Nephron (organoid): ENCODE results near the gene WDFY1.

Experiments used
- H3K27ac Mint-ChIP-seq, 3 experiments: 2 replicates each; pipeline ENCODE4 v1.8.0; 2020; ENCODE audit warnings: mixed read lengths in 3 of 3, mild to moderate bottlenecking in 2 of 3, moderate library complexity in 1 of 3
- H3K27me3 Mint-ChIP-seq: 2 replicates; pipeline ENCODE4 v1.8.0; 2021; ENCODE audit warnings: low read depth, mild to moderate bottlenecking, moderate library complexity, mixed read lengths
- H3K36me3 Mint-ChIP-seq: 2 replicates; pipeline ENCODE4 v1.8.0; 2020; ENCODE audit warnings: low read depth, mixed read lengths
- H3K4me1 Mint-ChIP-seq: 2 replicates; pipeline ENCODE4 v1.8.0; 2020; ENCODE audit warnings: mixed read lengths
- H3K4me3 Mint-ChIP-seq, 3 experiments: 2 replicates each; pipeline ENCODE4 v1.8.0; 2020; ENCODE audit warnings: mild to moderate bottlenecking in 3 of 3, mixed read lengths in 3 of 3, moderate library complexity in 2 of 3
- H3K9me3 Mint-ChIP-seq: 2 replicates; pipeline ENCODE4 v1.8.0; 2020; ENCODE audit warnings: mixed read lengths
- TF ChIP-seq, protein P1 (sequence below), 3 experiments: fragments of 200-600 bp; sonication (generic); IDR thresholded peaks; one replicate each; pipeline ENCODE4 v1.5.0; 2021; ENCODE audit warnings: antibody characterized with exemption in 3 of 3; ENCODE audit not compliant: unreplicated experiment in 3 of 3

Gene WDFY1, protein sequence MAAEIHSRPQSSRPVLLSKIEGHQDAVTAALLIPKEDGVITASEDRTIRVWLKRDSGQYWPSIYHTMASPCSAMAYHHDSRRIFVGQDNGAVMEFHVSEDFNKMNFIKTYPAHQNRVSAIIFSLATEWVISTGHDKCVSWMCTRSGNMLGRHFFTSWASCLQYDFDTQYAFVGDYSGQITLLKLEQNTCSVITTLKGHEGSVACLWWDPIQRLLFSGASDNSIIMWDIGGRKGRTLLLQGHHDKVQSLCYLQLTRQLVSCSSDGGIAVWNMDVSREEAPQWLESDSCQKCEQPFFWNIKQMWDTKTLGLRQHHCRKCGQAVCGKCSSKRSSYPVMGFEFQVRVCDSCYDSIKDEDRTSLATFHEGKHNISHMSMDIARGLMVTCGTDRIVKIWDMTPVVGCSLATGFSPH

DNA sequence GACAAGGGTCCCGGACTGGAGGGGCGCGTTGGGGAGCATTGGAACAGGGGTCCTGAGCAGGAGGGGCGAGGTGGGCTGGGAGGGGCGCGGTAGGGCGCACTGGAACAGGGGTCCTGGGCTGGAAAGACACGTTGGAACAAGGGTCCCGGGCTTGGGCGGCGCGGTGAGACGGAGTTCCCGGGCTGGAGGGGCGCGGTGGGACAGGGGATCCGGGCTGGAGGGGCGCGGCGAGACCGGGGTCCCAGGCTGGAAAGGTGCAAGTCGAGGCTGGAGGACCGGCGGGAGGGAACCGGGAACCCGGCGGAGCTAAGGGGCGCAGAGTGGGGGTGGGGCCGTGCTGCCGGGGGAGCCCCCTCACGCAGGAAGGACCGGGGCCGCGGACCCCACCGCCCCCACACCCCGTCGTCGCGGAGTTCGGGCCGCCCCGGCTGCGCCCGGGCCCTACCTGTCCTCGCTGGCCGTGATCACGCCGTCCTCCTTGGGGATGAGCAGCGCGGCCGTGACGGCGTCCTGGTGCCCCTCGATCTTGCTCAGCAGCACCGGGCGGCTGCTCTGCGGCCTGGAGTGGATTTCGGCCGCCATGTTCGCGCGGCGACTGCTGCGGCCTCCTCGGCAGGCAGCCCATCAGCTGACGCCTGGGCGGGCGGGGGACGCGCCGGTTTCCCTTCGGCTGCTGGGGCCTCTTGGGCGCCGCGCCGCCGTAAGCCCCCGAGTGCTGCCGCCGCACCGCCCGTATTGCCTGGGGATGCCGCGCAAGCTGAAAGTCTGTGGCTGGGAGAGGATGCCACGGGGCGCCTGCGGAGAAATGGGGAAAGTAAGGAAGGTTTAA lies at the start of gene WDFY1:
WDFY1 (minus strand) TSS at position 633 of the 829 bp plus-strand sequence; CDS start at position 582, 51 bp downstream.
- TF ChIP-seq, protein P1, sequence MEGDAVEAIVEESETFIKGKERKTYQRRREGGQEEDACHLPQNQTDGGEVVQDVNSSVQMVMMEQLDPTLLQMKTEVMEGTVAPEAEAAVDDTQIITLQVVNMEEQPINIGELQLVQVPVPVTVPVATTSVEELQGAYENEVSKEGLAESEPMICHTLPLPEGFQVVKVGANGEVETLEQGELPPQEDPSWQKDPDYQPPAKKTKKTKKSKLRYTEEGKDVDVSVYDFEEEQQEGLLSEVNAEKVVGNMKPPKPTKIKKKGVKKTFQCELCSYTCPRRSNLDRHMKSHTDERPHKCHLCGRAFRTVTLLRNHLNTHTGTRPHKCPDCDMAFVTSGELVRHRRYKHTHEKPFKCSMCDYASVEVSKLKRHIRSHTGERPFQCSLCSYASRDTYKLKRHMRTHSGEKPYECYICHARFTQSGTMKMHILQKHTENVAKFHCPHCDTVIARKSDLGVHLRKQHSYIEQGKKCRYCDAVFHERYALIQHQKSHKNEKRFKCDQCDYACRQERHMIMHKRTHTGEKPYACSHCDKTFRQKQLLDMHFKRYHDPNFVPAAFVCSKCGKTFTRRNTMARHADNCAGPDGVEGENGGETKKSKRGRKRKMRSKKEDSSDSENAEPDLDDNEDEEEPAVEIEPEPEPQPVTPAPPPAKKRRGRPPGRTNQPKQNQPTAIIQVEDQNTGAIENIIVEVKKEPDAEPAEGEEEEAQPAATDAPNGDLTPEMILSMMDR (IDR thresholded peaks at IDR 0.05; ENCODE audit: unreplicated experiment in 3 of 3) = no peak
- Mint-ChIP-seq H3K4me1 (peaks cover 39% of the 10 kb centered on the region), H3K9me3 (no peaks in the 10 kb centered on the region), H3K36me3 (peaks cover 9% of the 10 kb centered on the region), H3K27me3 (no peaks in the 10 kb centered on the region), H3K4me3 (peak within 1 kb of the TSS; percentile 96 to 98 (median 97)), H3K27ac (peak within 1 kb of the TSS; percentile 94 to 96 (median 96))

DNA sequence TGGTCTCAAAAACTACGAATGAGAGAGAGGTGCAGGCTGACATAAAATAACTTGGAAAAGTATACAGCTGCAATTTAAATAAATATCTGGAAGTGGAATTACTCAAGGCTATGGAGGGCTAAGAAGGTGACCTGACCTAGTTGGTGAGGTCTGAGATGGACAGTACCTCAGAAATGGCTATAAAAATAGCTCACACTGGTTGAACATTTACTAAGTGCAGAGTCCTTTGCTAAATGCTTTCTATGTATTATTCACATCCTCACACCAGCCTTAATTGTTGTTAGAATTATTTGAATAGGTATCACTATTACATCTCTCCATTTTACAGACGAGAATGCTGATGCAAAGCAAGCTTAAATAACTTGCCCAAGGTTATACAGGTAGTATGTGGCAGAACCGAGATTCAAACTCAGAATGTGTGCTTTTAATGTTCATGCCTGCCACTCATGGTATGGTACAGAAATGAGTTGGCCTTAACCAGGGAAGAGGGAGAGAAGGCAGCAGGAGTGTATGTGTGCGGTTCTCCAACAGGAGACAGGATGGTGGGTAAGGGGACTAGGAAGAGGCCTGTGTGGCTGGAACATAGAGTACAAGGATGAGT lies 49.5 kb upstream of the WDFY1 start:
- Mint-ChIP-seq H3K4me3 (no peak overlapping the region), H3K4me1 (peaks cover 24% of the 10 kb centered on the region), H3K36me3 (peaks cover 35% of the 10 kb centered on the region), H3K9me3 (no peaks in the 10 kb centered on the region), H3K27ac (peak overlapping the region in 1 of 3 experiments; percentile 69), H3K27me3 (no peaks in the 10 kb centered on the region)
- TF ChIP-seq, protein P1 (IDR thresholded peaks at IDR 0.05; ENCODE audit: unreplicated experiment in 3 of 3) = no peak

DNA sequence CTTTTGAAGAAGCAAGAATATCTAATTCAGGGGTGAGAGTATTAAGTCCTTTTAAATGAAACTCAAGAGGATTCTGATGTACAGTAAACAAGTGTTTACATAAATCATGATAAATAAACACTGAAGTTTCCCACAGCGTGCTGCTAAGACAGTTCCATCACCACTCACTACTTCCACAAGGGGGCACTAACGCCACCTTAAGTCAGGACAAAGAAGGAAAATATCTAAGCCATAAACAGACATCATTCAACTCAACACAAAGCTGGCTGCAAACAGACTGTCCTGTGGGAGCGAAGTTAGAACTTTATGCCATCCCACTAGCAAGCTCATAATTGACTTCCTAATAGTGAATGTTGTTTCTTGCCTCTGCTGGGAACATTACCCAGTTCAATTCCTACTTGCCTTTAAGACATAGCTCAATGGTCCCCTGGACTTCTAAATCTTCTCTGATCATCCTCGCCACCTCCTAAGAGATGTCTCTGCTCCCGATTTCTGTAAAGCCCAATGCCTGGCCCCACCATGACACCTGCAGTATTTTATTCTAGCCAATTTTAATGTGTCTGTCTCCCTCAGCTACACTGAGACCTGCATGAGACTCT lies 48.6 kb upstream of the WDFY1 start:
- H3K27ac Mint-ChIP-seq = peak overlapping the region; percentile 30 to 63 (median 56)
- H3K4me1 Mint-ChIP-seq = peaks cover 14% of the 10 kb centered on the region
- no peaks in the 10 kb centered on the region for H3K27me3 Mint-ChIP-seq
- H3K36me3 Mint-ChIP-seq = peaks cover 29% of the 10 kb centered on the region
- no peaks in the 10 kb centered on the region for H3K9me3 Mint-ChIP-seq
- TF ChIP-seq, protein P1 (IDR thresholded peaks at IDR 0.05; ENCODE audit: unreplicated experiment in 3 of 3) = peak; percentile 85 to 89 (median 86)
- no peak overlapping the region for H3K4me3 Mint-ChIP-seq

DNA sequence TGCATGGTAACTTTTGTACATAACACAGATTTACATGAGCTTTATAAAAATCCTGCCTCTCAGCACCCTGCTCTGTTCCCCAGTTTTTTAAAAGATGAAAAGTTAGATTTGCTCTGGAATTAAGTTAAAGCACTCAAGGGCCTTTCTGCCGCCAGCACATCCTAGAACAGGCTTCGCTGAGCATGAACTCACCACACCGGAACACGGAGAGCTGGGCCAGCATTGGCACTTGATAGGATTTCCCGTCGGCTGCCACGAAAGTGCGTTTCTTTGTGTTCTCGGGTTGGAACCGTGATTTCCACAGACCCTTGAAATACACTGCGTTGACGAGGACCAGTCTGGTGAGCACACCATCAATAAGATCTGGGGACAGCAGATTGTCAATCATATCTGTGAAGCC lies 46.5 kb upstream of the WDFY1 start:
- peak overlapping the region in 1 of 3 experiments; percentile 36 for H3K27ac Mint-ChIP-seq
- H3K4me3 Mint-ChIP-seq = no peak overlapping the region
- H3K4me1 Mint-ChIP-seq = peaks cover 6% of the 10 kb centered on the region
- TF ChIP-seq, protein P1 (IDR thresholded peaks at IDR 0.05; ENCODE audit: unreplicated experiment in 3 of 3) = no peak
- H3K9me3 Mint-ChIP-seq = no peaks in the 10 kb centered on the region
- H3K27me3 Mint-ChIP-seq = no peaks in the 10 kb centered on the region
- peaks cover 24% of the 10 kb centered on the region for H3K36me3 Mint-ChIP-seq

DNA sequence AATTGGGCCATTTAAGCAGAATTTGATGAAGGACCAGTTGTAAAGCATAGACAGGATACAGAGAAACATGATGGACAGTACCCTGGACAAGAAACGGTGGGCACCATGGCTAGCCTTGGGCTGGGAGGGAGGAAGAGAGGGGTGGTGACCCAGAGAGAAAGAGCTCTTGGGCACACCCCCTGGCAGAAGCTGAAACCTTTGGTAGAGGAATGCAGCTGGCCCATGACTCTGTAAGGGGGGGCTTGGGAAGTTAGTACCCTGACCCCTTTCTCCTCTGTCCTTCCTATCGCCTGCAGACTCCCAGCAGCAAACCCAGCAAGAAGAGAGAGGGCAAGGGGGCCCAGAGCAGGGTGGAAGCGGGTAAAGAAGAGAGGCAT lies 44.7 kb upstream of the WDFY1 start:
- H3K36me3 Mint-ChIP-seq = peaks cover 23% of the 10 kb centered on the region
- peaks cover 6% of the 10 kb centered on the region for H3K4me1 Mint-ChIP-seq
- H3K27me3 Mint-ChIP-seq = no peaks in the 10 kb centered on the region
- H3K4me3 Mint-ChIP-seq = no peak overlapping the region
- peak overlapping the region in 1 of 3 experiments; percentile 2 for H3K27ac Mint-ChIP-seq
- TF ChIP-seq, protein P1 (IDR thresholded peaks at IDR 0.05; ENCODE audit: unreplicated experiment in 3 of 3) = no peak
- H3K9me3 Mint-ChIP-seq = no peaks in the 10 kb centered on the region
